ENCODE results near the gene NT5DC4.

DNA sequence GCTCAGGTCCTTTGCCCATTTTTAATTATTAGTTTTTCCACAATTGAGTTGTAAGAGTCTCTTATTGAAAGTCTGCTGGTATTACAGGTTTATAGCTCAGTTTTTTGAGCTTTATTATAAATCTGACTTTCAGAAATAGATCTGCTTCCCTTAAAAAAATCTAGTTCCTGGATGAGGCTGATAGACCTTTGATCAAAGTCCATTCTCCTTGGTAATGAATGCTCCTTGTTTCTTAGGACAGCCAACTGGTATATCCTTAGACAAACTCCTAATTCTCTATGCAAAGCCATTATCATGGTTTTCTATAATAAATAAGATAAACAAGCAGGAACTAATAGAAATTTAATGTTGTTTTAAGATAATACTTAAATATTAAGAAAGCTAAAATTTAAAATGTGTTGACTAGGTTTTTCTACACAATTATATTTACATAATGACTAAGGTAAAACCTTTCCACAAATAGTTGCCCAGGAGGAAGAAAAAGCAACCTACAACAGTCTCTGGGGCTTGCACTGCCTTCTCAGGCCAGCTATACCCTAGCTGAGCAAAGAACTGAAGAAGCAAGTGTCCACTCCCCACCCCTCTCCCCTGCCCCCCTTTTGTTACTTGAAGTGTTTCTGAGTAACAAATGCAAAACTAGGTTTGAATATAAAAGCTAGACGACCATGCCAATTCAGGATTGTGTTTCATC, 16.9 kb downstream of the NT5DC4 start:
- TF ChIP-seq CTCF (conservative IDR thresholded peaks at IDR 0.05; ENCODE audit: low read depth, low read length) (no peak), EZH2 (IDR thresholded peaks at IDR 0.05; ENCODE audit: borderline replicate concordance, low read depth, low read length, poor library complexity, severe bottlenecking) (no peak)
